ENCODE data around the gene GRAMD2B.

- TF ChIP-seq CTCF (conservative IDR thresholded peaks at IDR 0.05 in 1 of 2, IDR thresholded peaks at IDR 0.05 in 1 of 2; ENCODE audit: extremely low read depth in 1 of 2, insufficient read depth in 1 of 2, low read depth in 1 of 2, low read length in 2 of 2) (no peak), EZH2 (IDR thresholded peaks at IDR 0.05; ENCODE audit: borderline replicate concordance, low read length) (no peak)
Observed at GRCh38 chr5:126415789-126416188, 7.4 kb upstream of the GRAMD2B start.

Data from mammary epithelial cell (primary cell).